ENCODE measurements around the gene ZNF341. TPM values are rescaled to one million over a fixed set of nuclear protein-coding genes. Genes with fewer than 3 reads are reported as not detected.
A peak's percentile ranks its signal among the peaks of the same experiment; 100 is the strongest.

The ZNF341 gene
- total and polyA plus RNA-seq, 9 of the 15 experiments (the other 6 are each of a cell fraction or from before 2014, with no cell fraction given) = 0.08 to 2.6 (median 1.0) TPM

DNA sequence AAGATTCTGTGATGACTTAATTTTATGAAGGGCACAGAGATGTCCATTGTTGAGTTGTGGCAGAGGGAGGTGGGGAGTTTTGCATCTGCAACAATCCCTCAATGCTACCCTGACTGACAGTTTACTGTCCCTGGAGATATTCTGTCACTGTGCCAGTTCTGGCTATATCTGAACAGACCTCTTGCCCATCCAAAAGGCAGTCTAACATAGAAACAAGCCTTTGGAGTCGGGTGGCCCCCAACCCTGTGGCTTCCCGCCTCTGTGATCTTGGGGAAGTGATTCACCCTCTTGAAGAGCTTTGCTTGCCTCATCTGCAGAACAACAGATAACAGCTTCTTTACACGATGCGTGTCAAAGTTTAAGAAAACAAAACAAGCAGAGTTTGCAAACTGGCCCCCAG, 41.8 kb upstream of the ZNF341 start (continued):
- TF ChIP-seq, protein P1, sequence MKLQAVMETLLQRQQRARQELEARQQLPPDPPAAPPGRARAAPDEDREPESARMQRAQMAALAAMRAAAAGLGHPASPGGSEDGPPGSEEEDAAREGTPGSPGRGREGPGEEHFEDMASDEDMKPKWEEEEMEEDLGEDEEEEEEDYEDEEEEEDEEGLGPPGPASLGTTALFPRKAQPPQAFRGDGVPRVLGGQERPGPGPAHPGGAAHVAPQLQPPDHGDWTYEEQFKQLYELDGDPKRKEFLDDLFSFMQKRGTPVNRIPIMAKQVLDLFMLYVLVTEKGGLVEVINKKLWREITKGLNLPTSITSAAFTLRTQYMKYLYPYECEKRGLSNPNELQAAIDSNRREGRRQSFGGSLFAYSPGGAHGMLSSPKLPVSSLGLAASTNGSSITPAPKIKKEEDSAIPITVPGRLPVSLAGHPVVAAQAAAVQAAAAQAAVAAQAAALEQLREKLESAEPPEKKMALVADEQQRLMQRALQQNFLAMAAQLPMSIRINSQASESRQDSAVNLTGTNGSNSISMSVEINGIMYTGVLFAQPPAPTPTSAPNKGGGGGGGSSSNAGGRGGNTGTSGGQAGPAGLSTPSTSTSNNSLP (IDR thresholded peaks at IDR 0.05; ENCODE audit: borderline replicate concordance, low read depth, low read length) = peak; percentile 44; the same call in 1 of the 2 replicates
- no peak for TF ChIP-seq ZNF655 (CRISPR knock-in tag; IDR thresholded peaks at IDR 0.05)
- TF ChIP-seq CBX1 (IDR thresholded peaks at IDR 0.05; ENCODE audit: low read depth) = no peak
- peak; percentile 42 to 72; a peak in 1 of 4 replicates for TF ChIP-seq TBL1XR1 (IDR thresholded peaks at IDR 0.05; ENCODE audit: low read length in 2 of 2)
- peak; percentile 92 for TF ChIP-seq TCF3 (CRISPR knock-in tag; IDR thresholded peaks at IDR 0.05)
- TF ChIP-seq KLF1 (tag; IDR thresholded peaks at IDR 0.05) = no peak
- TF ChIP-seq NR2C1 (IDR thresholded peaks at IDR 0.05) = peak; percentile 92
- peak; percentile 95 for TF ChIP-seq NR2C1 (tag; IDR thresholded peaks at IDR 0.05)
- no peak for TF ChIP-seq WHSC1 (IDR thresholded peaks at IDR 0.05; ENCODE audit: low read length)
- peak; percentile 90 for TF ChIP-seq JUN (IDR thresholded peaks at IDR 0.05; ENCODE audit: borderline replicate concordance, low read depth, low read length)
- TF ChIP-seq JUN (CRISPR knock-in tag; IDR thresholded peaks at IDR 0.05; ENCODE audit: borderline replicate concordance) = no peak
- TF ChIP-seq ZNF551 (CRISPR knock-in tag; IDR thresholded peaks at IDR 0.05) = no peak
- TF ChIP-seq ETV1 (tag; conservative IDR thresholded peaks at IDR 0.05; ENCODE audit: low read depth) = peak; percentile 64; the same call in 1 of the 2 replicates
- TF ChIP-seq RAD21 (CRISPR knock-in tag; conservative IDR thresholded peaks at IDR 0.05 in 1 of 2, IDR thresholded peaks at IDR 0.05 in 1 of 2) = peak in 1 of 2 experiments; percentile 20; a peak in 1 of 4 replicates
- TF ChIP-seq ELF1 (tag; IDR thresholded peaks at IDR 0.05) = no peak
- TF ChIP-seq ZEB2 (IDR thresholded peaks at IDR 0.05) = no peak
- TF ChIP-seq, protein P2, sequence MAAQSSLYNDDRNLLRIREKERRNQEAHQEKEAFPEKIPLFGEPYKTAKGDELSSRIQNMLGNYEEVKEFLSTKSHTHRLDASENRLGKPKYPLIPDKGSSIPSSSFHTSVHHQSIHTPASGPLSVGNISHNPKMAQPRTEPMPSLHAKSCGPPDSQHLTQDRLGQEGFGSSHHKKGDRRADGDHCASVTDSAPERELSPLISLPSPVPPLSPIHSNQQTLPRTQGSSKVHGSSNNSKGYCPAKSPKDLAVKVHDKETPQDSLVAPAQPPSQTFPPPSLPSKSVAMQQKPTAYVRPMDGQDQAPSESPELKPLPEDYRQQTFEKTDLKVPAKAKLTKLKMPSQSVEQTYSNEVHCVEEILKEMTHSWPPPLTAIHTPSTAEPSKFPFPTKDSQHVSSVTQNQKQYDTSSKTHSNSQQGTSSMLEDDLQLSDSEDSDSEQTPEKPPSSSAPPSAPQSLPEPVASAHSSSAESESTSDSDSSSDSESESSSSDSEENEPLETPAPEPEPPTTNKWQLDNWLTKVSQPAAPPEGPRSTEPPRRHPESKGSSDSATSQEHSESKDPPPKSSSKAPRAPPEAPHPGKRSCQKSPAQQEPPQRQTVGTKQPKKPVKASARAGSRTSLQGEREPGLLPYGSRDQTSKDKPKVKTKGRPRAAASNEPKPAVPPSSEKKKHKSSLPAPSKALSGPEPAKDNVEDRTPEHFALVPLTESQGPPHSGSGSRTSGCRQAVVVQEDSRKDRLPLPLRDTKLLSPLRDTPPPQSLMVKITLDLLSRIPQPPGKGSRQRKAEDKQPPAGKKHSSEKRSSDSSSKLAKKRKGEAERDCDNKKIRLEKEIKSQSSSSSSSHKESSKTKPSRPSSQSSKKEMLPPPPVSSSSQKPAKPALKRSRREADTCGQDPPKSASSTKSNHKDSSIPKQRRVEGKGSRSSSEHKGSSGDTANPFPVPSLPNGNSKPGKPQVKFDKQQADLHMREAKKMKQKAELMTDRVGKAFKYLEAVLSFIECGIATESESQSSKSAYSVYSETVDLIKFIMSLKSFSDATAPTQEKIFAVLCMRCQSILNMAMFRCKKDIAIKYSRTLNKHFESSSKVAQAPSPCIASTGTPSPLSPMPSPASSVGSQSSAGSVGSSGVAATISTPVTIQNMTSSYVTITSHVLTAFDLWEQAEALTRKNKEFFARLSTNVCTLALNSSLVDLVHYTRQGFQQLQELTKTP (IDR thresholded peaks at IDR 0.05; ENCODE audit: low read depth in 1 of 2, partially characterized antibody in 2 of 2) = peak in 1 of 2 experiments; percentile 47
- TF ChIP-seq STAT6 (CRISPR knock-in tag; IDR thresholded peaks at IDR 0.05) = no peak

All from K562 (cell line).